HG03196 (cell line): ENCODE data around the gene CRTAP.
A peak's percentile ranks its signal among the peaks of the same experiment; 100 is the strongest.
"Not testable (repeated sequence)": the region's sequence is repeated elsewhere in the genome, so short reads cannot be mapped to it uniquely, and the experiment has no call there.

ENCODE experiments used
- ATAC-seq: cut with Tn5 transposase; IDR thresholded peaks from one replicate; pipeline ENCODE4 v1.9.1; 2021; ENCODE audit not compliant: unreplicated experiment

The CRTAP gene

GRCh38 chr3:33099109-33099645 lies 14.6 kb upstream of the CRTAP start:
- ATAC-seq = no peak

GRCh38 chr3:33099701-33100100 lies 14.1 kb upstream of the CRTAP start:
- no peak for ATAC-seq

- no peak for ATAC-seq
Measured at GRCh38 chr3:33100229-33100628, 13.6 kb upstream of the CRTAP start.

GRCh38 chr3:33103034-33103433 lies 10.8 kb upstream of the CRTAP start:
- ATAC-seq = no peak

GRCh38 chr3:33103480-33103879 lies 10.3 kb upstream of the CRTAP start:
- no peak for ATAC-seq

GRCh38 chr3:33104803-33105202 lies 9.0 kb upstream of the CRTAP start:
- no peak for ATAC-seq

GRCh38 chr3:33105341-33105948 lies 8.4 kb upstream of the CRTAP start:
- ATAC-seq = no peak

- not testable (repeated sequence) for ATAC-seq
Measured at GRCh38 chr3:33106854-33107253, 7.0 kb upstream of the CRTAP start.

- ATAC-seq = peak; percentile 30
Measured at GRCh38 chr3:33111581-33111980, 2.2 kb upstream of the CRTAP start.

- no peak for ATAC-seq
Measured at GRCh38 chr3:33114622-33115023, 809 bp downstream of the CRTAP start.

- ATAC-seq = no peak
Measured at GRCh38 chr3:33115024-33115768, 1.4 kb downstream of the CRTAP start.

GRCh38 chr3:33117461-33117860 lies 3.6 kb downstream of the CRTAP start:
- ATAC-seq = no peak

GRCh38 chr3:33119891-33120290 lies 6.1 kb downstream of the CRTAP start:
- no peak for ATAC-seq

- no peak for ATAC-seq
Measured at GRCh38 chr3:33122991-33123390, 9.2 kb downstream of the CRTAP start.

GRCh38 chr3:33124638-33125037 lies 10.8 kb downstream of the CRTAP start:
- ATAC-seq = no peak

- no peak for ATAC-seq
Measured at GRCh38 chr3:33125840-33126239, 12.0 kb downstream of the CRTAP start.

GRCh38 chr3:33128706-33129105 lies 14.9 kb downstream of the CRTAP start:
- no peak for ATAC-seq

- no peak for ATAC-seq
Measured at GRCh38 chr3:33130144-33130543, 16.3 kb downstream of the CRTAP start.

- peak; percentile 61 for ATAC-seq
Measured at GRCh38 chr3:33131331-33132018, 17.7 kb downstream of the CRTAP start.

- peak; percentile 12 for ATAC-seq
Measured at GRCh38 chr3:33132019-33132360, 18.2 kb downstream of the CRTAP start.

GRCh38 chr3:33134026-33134625 lies 20.3 kb downstream of the CRTAP start:
- ATAC-seq = no peak

- ATAC-seq = no peak
Measured at GRCh38 chr3:33137691-33138090, 23.9 kb downstream of the CRTAP start.
